Endothelial cell of umbilical vein (primary cell): Measurements from ENCODE around the gene CTBP2.

Source experiments
- EZH2 ChIP-seq: IDR thresholded peaks from 2 replicates; pipeline ENCODE4 v1.6.1; 2012; ENCODE audit warnings: borderline replicate concordance, low read depth, mild to moderate bottlenecking, moderate library complexity, low read length, inconsistent platforms; ENCODE audit not compliant: severe bottlenecking
- FOS ChIP-seq: IDR thresholded peaks from 2 replicates; pipeline ENCODE4 v1.6.1; 2011; ENCODE audit warnings: mild to moderate bottlenecking, low read length, moderate library complexity, borderline replicate concordance; ENCODE audit not compliant: insufficient read depth
- GATA2 ChIP-seq: IDR thresholded peaks from 2 replicates; pipeline ENCODE4 v1.7.0; 2011; ENCODE audit warnings: low read depth, mild to moderate bottlenecking, moderate library complexity, mixed read lengths, low read length; ENCODE audit not compliant: insufficient read length, insufficient read depth
- JUN ChIP-seq: IDR thresholded peaks from 2 replicates; pipeline ENCODE4 v1.6.1; 2011; ENCODE audit warnings: borderline replicate concordance, low read depth; ENCODE audit not compliant: insufficient read length, insufficient read depth
- MYC ChIP-seq: IDR thresholded peaks from one replicate; pipeline ENCODE4 v1.6.1; 2011; ENCODE audit warnings: mild to moderate bottlenecking, low read depth, low read length
- POLR2A ChIP-seq: IDR thresholded peaks from 2 replicates; pipeline ENCODE4 v1.6.1; 2012; ENCODE audit warnings: low read depth, mild to moderate bottlenecking, control low read depth, low read length
- POLR2AphosphoS5 ChIP-seq: IDR thresholded peaks from 2 replicates; pipeline ENCODE4 v1.6.1; 2012; ENCODE audit warnings: low read depth, mild to moderate bottlenecking, control low read depth, low read length, moderate library complexity; ENCODE audit not compliant: insufficient read depth
- TF ChIP-seq, protein P1 (sequence below), 2 donors: IDR thresholded peaks; 1 replicate in 1 of 2; 2 replicates in 1 of 2; pipeline ENCODE4 v1.5.1; 2011; ENCODE audit warnings: low read length in 2 of 2, mild to moderate bottlenecking in 2 of 2, moderate library complexity in 2 of 2, control low read depth in 1 of 2, inconsistent platforms in 1 of 2, low read depth in 1 of 2; ENCODE audit not compliant: insufficient read depth in 1 of 2; ENCODE audit errors: extremely low read depth in 1 of 2
- TF ChIP-seq, protein P2 (sequence below): IDR thresholded peaks from 2 replicates; pipeline ENCODE4 v1.6.1; 2011; ENCODE audit not compliant: insufficient read depth, insufficient read length

DNA sequence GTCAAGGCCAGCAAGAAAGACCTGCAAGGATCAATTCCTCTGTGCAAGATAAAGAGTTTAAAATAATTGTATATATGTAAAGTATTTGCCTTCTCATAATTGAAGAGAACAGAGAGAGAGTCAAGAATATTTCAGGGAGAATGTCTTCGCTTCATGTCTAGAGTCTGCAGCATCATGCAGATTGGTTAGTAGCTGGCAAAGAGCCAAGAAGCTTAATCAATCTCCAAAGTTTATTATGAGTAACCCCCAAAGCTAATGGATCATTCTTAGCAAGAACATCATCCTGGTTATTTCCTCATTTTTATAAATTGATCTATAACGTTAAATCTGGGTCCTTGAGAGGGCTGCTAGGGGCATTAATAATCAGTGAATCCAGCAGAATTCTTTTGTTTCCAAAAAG, 38.9 kb upstream of the CTBP2 start:
- TF ChIP-seq, protein P1, sequence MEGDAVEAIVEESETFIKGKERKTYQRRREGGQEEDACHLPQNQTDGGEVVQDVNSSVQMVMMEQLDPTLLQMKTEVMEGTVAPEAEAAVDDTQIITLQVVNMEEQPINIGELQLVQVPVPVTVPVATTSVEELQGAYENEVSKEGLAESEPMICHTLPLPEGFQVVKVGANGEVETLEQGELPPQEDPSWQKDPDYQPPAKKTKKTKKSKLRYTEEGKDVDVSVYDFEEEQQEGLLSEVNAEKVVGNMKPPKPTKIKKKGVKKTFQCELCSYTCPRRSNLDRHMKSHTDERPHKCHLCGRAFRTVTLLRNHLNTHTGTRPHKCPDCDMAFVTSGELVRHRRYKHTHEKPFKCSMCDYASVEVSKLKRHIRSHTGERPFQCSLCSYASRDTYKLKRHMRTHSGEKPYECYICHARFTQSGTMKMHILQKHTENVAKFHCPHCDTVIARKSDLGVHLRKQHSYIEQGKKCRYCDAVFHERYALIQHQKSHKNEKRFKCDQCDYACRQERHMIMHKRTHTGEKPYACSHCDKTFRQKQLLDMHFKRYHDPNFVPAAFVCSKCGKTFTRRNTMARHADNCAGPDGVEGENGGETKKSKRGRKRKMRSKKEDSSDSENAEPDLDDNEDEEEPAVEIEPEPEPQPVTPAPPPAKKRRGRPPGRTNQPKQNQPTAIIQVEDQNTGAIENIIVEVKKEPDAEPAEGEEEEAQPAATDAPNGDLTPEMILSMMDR (IDR thresholded peaks at IDR 0.05; ENCODE audit: extremely low read depth in 1 of 2, insufficient read depth in 1 of 2, low read depth in 1 of 2, low read length in 2 of 2) = no peak
- TF ChIP-seq, protein P2, sequence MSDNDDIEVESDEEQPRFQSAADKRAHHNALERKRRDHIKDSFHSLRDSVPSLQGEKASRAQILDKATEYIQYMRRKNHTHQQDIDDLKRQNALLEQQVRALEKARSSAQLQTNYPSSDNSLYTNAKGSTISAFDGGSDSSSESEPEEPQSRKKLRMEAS = no peak
- TF ChIP-seq EZH2 = no peak
- no peak for TF ChIP-seq POLR2A
- no peak for TF ChIP-seq POLR2AphosphoS5
- no peak for TF ChIP-seq JUN
- no peak for TF ChIP-seq MYC
- no peak for TF ChIP-seq GATA2
- TF ChIP-seq FOS = no peak
